ENCODE results near the gene SLC7A14.

SLC7A14 gene

DNA sequence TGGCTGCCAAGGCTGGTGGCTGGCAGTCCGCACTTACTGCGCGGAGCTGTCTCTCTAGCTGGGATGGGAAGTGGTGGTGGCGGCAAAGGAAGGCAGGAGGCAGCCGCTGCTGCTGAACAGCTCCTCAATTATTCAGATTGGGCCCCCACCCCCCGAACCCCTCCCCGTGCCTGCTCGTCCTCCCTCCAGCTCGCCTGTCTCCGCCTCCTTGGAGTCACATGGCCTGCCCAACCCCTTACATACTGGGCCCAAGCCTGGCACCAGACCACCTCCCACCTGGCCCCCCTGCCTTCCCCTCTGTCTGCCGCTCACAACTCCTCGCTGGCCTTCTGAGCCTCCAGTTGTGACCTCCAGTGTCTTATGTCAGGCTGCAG is at the start of gene SLC7A14:
Gene SLC7A14 (minus strand): TSS at position 139 of the 374 bp plus-strand sequence. CDS start 59,139 bp downstream, outside the sequence.
- no peak for DNase-seq (ENCODE audit: low read depth)

- DNase-seq (ENCODE audit: low read depth), result no peak
These were observed 49.5 kb upstream of the SLC7A14 start for GRCh38 chr3:170635385-170635735.

DNA sequence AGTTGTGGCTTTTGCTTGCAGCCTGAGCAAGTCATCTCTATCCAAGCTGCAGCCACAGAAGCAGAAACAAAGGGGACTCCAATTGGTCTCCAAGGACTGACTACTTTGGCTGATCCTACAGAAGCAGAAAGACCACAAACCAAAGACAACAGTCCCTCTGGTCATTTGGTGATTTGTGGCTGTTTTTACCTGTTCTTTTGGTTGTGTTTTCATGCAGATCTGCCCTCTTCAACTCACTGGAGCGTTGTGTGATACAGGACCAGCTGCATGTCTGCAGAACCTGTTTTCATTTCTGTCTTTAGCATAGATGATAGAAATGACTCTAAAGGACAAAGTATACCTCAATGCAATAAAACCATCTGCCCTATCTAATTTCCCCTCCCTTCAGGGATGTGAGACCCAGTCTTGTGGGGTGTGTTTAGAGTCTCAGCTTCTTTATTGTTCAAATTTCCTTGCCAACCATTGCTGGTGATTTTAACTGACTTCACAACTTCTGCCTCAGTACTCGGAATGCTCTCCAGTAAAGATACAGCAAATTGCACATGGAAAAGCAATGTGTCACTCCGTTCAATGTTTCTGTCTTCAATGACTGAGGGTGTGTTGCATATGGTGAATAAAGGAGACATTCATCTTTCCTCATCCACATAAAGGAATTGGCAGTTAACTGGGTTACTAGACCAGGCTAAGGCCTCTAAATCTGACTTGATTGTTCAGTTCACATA is 48.9 kb upstream of the SLC7A14 start:
- DNase-seq (ENCODE audit: low read depth), result no peak

DNA sequence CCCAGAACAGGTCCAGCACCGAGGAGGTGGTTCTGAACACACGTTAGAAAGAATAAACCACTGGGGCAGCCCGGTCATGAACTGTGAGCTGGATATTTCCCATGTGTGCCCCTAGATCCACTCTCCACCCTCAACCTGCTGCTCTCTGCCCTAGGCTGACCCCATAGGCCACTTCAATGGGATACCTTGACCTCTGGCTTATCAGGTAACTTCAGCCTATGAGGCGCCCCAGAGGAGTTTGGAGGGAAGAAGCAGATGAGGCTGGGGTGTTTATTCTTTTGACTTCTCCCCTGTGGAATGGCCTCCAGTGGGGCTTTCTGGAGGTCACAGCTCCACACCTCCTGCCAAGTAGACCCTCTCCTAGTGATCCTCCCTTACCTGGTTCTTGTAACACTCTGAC is 47.7 kb upstream of the SLC7A14 start:
- DNase-seq (ENCODE audit: low read depth), result no peak

DNA sequence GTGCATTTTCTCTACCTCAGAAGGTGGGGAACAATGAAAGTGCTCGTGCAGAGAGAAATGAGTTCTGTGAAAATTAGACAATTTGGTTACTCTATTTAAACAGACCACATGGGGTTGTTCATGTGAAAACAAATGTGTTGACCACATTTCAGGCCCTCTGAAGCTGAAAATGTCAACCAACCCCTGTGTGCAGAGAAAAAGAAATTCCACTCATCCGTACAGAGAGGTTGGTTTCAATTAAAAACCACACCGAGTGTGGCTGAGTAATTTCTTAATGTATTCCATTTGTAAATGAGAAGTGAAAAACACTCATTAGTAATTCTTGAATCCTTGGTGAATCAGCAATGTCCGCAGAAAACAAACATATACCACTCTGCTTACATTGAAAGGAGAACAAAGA is 46.9 kb upstream of the SLC7A14 start:
- DNase-seq (ENCODE audit: low read depth), result no peak

DNA sequence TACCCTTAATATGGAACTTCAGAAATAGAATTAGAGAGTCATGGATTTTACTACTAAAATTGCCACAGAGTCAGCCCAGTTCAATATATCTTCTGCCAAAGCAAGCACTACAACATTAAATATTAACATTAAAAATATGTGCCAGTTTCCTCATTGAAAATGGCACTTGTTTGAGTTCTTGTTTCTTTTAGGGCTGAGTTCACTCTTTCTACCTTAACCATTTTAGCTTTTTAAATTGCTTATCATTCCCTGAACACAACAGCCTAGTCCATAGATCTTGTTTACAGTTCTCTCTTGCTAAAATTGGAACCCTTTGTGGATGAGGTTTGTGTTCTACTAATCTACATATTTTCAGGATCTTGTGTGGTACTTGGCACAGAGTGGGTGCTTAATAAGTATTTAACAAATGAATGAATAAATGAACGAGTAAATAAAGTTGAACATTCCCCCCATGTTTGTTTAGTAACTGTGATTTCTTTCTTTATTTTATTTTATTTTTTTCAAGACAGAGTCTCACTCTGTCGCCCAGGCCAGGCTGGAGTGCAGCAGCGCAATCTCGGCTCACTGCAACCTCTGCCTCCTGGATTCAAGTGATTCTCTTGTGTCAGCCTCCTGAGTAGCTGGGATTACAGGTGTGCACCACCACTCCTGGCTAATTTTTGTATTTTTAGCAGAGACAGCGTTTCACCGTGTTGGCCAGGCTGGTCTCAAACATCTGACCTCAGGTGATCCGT is 46.0 kb upstream of the SLC7A14 start:
- no peak for DNase-seq (ENCODE audit: low read depth)

- no peak for DNase-seq (ENCODE audit: low read depth)
These were observed 37.6 kb upstream of the SLC7A14 start for GRCh38 chr3:170623524-170623923.

- DNase-seq (ENCODE audit: low read depth), result no peak
These were observed 36.7 kb upstream of the SLC7A14 start for GRCh38 chr3:170622369-170623159.

- no peak for DNase-seq (ENCODE audit: low read depth)
These were observed 35.4 kb upstream of the SLC7A14 start for GRCh38 chr3:170621256-170621655.

DNA sequence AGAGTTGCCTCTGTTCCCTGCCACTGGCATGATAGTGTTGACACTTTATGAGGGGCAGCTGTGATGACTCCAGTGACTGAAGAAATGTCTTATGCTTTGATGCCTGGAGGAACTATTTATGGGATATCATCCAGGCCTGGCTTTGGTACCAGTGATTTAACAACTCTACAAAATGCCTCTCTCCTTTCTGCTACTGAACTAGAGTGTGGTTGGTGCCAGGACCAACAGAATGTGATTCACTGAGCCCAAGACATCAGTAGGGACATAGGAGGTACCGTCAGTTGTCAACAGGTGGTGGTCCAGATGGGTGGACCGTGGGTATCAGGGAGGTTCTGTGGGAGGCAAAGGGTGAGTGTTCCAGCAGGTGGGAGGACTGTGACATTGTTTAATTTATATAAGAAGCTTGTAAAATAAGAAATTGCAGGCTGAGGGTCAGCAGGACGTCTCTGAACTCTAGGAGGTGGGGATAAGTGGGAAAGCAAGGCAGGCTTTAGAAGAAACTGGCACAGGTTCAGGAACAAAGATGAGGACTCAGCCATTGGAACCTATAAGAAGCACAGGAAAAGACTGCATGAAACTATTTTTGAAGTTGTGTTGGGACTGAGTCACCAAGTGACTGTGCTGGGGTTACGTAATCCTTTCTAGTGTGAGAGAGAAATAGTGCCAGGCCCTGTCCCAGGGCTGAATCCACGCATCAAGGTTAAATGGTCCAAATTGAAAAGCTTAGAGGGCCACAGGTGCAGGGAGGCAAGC is 28.5 kb upstream of the SLC7A14 start:
- no peak for DNase-seq (ENCODE audit: low read depth)

DNA sequence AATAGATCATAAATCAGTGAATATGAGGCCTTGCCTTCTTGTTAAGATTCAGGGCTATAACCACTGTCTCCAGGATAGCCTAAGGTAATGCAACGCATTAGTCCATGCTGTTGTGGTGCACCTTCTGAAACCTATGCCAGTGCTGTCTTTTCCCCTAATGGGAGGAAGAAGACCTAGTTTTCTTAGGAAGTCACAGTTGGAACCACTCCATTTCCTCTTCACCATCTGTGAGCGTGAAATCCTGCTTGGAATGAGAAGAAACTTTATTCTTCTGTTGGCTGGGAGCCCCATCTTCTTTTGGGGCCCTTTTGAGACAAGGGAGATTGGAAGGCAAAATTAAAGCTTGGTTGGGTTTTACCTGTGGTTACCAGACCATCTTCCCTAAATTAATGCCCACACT is 25.9 kb upstream of the SLC7A14 start:
- no peak for DNase-seq (ENCODE audit: low read depth)

DNA sequence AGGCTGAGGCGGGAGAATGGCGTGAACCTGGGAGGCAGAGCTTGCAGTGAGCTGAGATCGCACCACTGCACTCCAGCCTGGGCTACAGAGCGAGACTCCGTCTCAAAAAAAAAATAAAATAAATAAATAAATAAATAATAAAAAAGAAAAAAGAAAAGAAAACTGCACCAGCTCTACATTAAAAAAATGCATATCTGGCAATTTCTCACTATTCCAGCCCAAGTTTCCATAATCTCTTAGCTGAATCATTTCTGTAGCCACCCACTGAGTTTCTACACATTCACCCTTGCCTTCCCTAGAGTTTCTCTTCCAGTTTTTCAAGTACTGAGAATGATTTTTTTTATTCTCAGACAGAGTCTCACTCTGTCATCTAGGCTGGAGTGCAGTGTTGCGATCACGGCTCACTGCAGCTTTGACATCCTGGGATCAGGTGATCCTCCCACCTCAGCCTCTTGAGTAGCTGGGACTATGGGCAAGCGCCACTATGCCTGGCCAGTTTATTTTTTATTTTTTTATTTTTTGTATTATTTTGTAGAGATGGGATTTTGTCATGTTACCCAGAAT is 24.5 kb upstream of the SLC7A14 start:
- no peak for DNase-seq (ENCODE audit: low read depth)

GRCh38 chr3:170608475-170608874 is 22.6 kb upstream of the SLC7A14 start:
- no peak for DNase-seq (ENCODE audit: low read depth)

- DNase-seq (ENCODE audit: low read depth), result no peak
These were observed 20.8 kb upstream of the SLC7A14 start for GRCh38 chr3:170606675-170607074.

- no peak for DNase-seq (ENCODE audit: low read depth)
These were observed 19.6 kb upstream of the SLC7A14 start for GRCh38 chr3:170605490-170605889.

- no peak for DNase-seq (ENCODE audit: low read depth)
These were observed 18.1 kb upstream of the SLC7A14 start for GRCh38 chr3:170603770-170604510.

DNA sequence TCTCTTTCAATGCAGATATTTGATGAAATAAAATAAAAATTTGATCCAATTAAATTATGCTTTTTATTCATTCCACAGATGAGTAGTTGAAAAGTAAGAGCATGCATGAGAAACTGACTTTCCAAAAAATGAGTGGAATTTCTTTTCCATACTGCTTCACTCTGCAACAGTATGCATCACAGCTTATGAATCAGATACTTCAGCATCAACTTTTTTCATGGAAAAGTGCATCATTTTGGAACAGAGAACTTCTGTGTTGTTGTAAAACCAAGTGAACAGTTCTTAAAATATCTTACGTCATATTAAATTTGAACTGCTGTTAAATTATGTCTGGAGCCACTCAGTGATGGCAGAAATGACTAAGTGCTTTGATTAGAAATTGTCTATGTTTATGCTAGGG is 16.7 kb upstream of the SLC7A14 start:
- DNase-seq (ENCODE audit: low read depth), result no peak

- DNase-seq (ENCODE audit: low read depth), result no peak
These were observed 14.2 kb upstream of the SLC7A14 start for GRCh38 chr3:170600005-170600624.

- DNase-seq (ENCODE audit: low read depth), result no peak
These were observed 13.2 kb upstream of the SLC7A14 start for GRCh38 chr3:170599091-170599490.

- no peak for DNase-seq (ENCODE audit: low read depth)
These were observed 12.2 kb upstream of the SLC7A14 start for GRCh38 chr3:170598091-170598502.

DNA sequence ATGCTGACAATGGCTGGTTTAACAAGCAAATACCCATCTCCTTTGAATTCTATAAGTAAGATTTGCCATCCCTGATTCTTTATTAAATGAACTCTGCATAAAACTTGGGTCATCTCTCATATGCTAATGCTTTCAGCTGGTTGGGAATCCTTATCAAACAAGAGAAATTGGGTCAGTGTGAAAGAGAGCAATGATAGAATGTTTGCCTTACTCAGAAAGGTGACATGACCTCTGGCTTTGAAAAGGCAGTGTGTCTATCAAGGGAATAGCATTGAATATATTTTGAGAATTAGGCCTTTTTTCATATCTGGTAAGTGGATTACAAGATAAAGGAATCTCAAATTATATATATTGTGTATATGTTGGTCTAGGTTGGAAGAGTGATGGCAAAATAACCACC is 8.7 kb upstream of the SLC7A14 start:
- no peak for DNase-seq (ENCODE audit: low read depth)

Data from stimulated activated CD8-positive, alpha-beta memory T cell treated with anti-CD3 and anti-CD28 coated beads, Interleukin-12 subunit alpha, Interleukin-12 subunit beta, amount 100 ng/mL, for 1 hour (primary cell).